Mucosa of descending colon (tissue), 3 donors: ENCODE measurements around the gene UVSSA. TPM values are rescaled to one million over a fixed set of nuclear protein-coding genes. Genes with fewer than 3 reads are reported as not detected.
A peak's percentile ranks its signal among the peaks of the same experiment; 100 is the strongest.

Experiments used
- ATAC-seq: fragments of 200-7000 bp; cut with Tn5 transposase; one replicate; pipeline ENCODE4 v1.9.1; 2020; ENCODE audit warnings: mild to moderate bottlenecking, moderate library complexity
- DNase-seq, 3 donors: peaks; one replicate each; pipeline ENCODE4 v3.0.0-alpha.2; 2020
- H3K36me3 ChIP-seq: fragments of 200-600 bp; one replicate; pipeline ENCODE4 v1.8.0; 2021; ENCODE audit warnings: low read depth, mild to moderate bottlenecking
- H3K4me1 ChIP-seq: fragments of 200-600 bp; one replicate; pipeline ENCODE4 v1.8.0; 2021; ENCODE audit warnings: low read depth, mild to moderate bottlenecking
- H3K4me3 ChIP-seq: fragments of 200-600 bp; one replicate; pipeline ENCODE4 v1.8.0; 2021; ENCODE audit warnings: mild to moderate bottlenecking
- H3K9me3 ChIP-seq: fragments of 200-600 bp; one replicate; pipeline ENCODE4 v1.8.0; 2021; ENCODE audit warnings: mild to moderate bottlenecking
- CTCF ChIP-seq: fragments of 200-600 bp; IDR thresholded peaks from one replicate; pipeline ENCODE4 v1.8.0; 2022; ENCODE audit warnings: antibody characterized with exemption, mild to moderate bottlenecking
- intact Hi-C, 2 donors: fragments of 100-400 bp; cut with DNase I in 1 of 2; cut with micrococcal nuclease in 1 of 2; formaldehyde crosslinking; loops; one replicate each; pipeline versions ENCODE4 v1.11.0 to v1.11.1; 2022; cut with DNase I, micrococcal nuclease
- total RNA-seq, 3 donors: library from RNA; stranded (reverse); fragmentation: NEBNext Ultra II Directional in 2 of 3; extraction: Animal tissue kit (Norgen Biotek cat#: 25700) in 2 of 3; gene quantifications; one replicate each; pipeline versions ENCODE4 v1.2.1 to v1.2.4, GENCODE V29; 2021 to 2023
- donor health status: DM: no; HTN: no; CAD: no; lungs with moderate emphysema.
- donor health status: DM: no; HTN: no; CAD: no.
- donor health status: DM: no; HTN: yes; CAD: no.

UVSSA gene
- total RNA-seq, 3 donors from 2014 or later: 31.7 to 39.9 (median 36.8) TPM

- Histone ChIP-seq H3K36me3 (no peaks in the 10 kb centered on the region), H3K9me3 (no peaks in the 10 kb centered on the region), H3K4me3 (no peak overlapping the region), H3K4me1 (no peaks in the 10 kb centered on the region)
- no peak for ATAC-seq
- intact Hi-C loops: loop anchor here in 1 of 2 donors (10.0 kb wide), 3 partner anchors 100 to 270 kb away; no protein-coding TSS in a partner anchor
- no peak for TF ChIP-seq CTCF
- no peak for DNase-seq
Measured at GRCh38 chr4:1354983-1355275, 7.9 kb downstream of the UVSSA start.

- no peak for TF ChIP-seq CTCF
Measured at GRCh38 chr4:1355378-1355777, 8.4 kb downstream of the UVSSA start.

GRCh38 chr4:1356181-1356998 lies 9.4 kb downstream of the UVSSA start:
- Histone ChIP-seq H3K4me1 (no peaks in the 10 kb centered on the region), H3K9me3 (no peaks in the 10 kb centered on the region), H3K36me3 (no peaks in the 10 kb centered on the region), H3K4me3 (no peak overlapping the region)
- peak in 2 of 3 donors; percentile 58 to 73 for DNase-seq
- intact Hi-C loops: loop anchor here in 1 of 2 donors (10.0 kb wide), 3 partner anchors 102 to 268 kb away; no protein-coding TSS in a partner anchor
- TF ChIP-seq CTCF: peak; percentile 43
- peak; percentile 26 for ATAC-seq

More at GRCh38 chr4:1355378-1355777, 8.4 kb downstream of the UVSSA start:
- intact Hi-C loops: loop anchor here in 1 of 2 donors (10.0 kb wide), 3 partner anchors 101 to 269 kb away; no protein-coding TSS in a partner anchor
- ATAC-seq: no peak
- H3K4me3 ChIP-seq: no peak overlapping the region
- no peaks in the 10 kb centered on the region for H3K36me3 ChIP-seq
- no peaks in the 10 kb centered on the region for H3K9me3 ChIP-seq
- DNase-seq: no peak
- H3K4me1 ChIP-seq: no peaks in the 10 kb centered on the region

- no peaks in the 10 kb centered on the region for H3K36me3 ChIP-seq
- ATAC-seq (no peak), DNase-seq (no peak)
- H3K9me3 ChIP-seq: no peaks in the 10 kb centered on the region
- no peaks in the 10 kb centered on the region for H3K4me1 ChIP-seq
- intact Hi-C loops: loop anchor here in 1 of 2 donors (10.0 kb wide), 3 partner anchors 103 to 267 kb away; no protein-coding TSS in a partner anchor
- no peak overlapping the region for H3K4me3 ChIP-seq
- no peak for TF ChIP-seq CTCF
Measured at GRCh38 chr4:1357356-1358248, 10.6 kb downstream of the UVSSA start.

GRCh38 chr4:1358421-1359143 lies 11.6 kb downstream of the UVSSA start:
- H3K4me3 ChIP-seq: no peak overlapping the region
- intact Hi-C loops: loop anchor here in 1 of 2 donors (10.0 kb wide), 3 partner anchors 104 to 266 kb away; no protein-coding TSS in a partner anchor
- ATAC-seq (no peak), DNase-seq (no peak)
- no peaks in the 10 kb centered on the region for H3K9me3 ChIP-seq
- TF ChIP-seq CTCF: no peak
- no peaks in the 10 kb centered on the region for H3K4me1 ChIP-seq
- no peaks in the 10 kb centered on the region for H3K36me3 ChIP-seq
